ENCODE measurements around the gene UBE3C. TPM values are rescaled to one million over a fixed set of nuclear protein-coding genes. Genes with fewer than 3 reads are reported as not detected.
A peak's percentile ranks its signal among the peaks of the same experiment; 100 is the strongest.

The UBE3C gene
- total RNA-seq, 1 experiment from 2014 or later = 87.6 TPM

DNA sequence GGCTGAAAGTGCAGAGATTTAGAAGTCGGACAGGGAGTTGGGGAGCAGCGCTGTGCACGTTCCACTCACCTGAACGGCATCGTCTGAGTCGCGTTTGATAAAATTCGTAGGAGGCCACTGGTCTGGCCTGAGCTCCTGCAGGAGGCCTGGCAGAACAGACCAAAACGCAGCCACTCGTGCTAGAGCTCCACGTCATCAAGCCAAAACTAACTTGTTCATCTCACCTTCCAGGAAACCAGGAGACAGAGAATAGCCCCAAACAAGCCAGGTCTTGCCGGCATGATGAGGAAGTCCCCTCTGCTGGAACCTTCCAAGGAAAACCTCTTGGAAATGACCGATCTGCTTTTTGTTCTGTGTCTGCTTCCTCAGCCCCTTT is 154.7 kb downstream of the UBE3C start:
- CTCF ChIA-PET = interaction anchor here (0.6 kb wide), 1 partner anchor 182 kb away, joined by 3 read pairs; no protein-coding TSS in a partner anchor
- Histone ChIP-seq H3K4me3 (ENCODE audit: low read depth in 2 of 2, low read length in 2 of 2) (no peak overlapping the region), H3K4me1 (ENCODE audit: control insufficient read depth, insufficient read depth, low read length) (peaks cover 21% of the 10 kb centered on the region), H3K27ac (ENCODE audit: low read length) (peak overlapping the region; percentile 59), H3K27me3 (ENCODE audit: control insufficient read depth, insufficient read depth, low read length) (no peaks in the 10 kb centered on the region), H3K36me3 (ENCODE audit: control insufficient read depth, insufficient read depth, low read length) (no peaks in the 10 kb centered on the region), H3K9me3 (ENCODE audit: control insufficient read depth, insufficient read depth, low read depth, low read length) (peaks cover 4% of the 10 kb centered on the region; the same call in 1 of the 2 replicates)
- in situ Hi-C loops (cut with HindIII; ENCODE audit: low pct_unique_long_range_greater_than_20kb, low sequenced_read_pairs) = no loop called here
- intact Hi-C loops (cut with micrococcal nuclease; ENCODE audit: unreplicated experiment) = no loop called here
- ATAC-seq = no peak
- TF ChIP-seq, protein P1, sequence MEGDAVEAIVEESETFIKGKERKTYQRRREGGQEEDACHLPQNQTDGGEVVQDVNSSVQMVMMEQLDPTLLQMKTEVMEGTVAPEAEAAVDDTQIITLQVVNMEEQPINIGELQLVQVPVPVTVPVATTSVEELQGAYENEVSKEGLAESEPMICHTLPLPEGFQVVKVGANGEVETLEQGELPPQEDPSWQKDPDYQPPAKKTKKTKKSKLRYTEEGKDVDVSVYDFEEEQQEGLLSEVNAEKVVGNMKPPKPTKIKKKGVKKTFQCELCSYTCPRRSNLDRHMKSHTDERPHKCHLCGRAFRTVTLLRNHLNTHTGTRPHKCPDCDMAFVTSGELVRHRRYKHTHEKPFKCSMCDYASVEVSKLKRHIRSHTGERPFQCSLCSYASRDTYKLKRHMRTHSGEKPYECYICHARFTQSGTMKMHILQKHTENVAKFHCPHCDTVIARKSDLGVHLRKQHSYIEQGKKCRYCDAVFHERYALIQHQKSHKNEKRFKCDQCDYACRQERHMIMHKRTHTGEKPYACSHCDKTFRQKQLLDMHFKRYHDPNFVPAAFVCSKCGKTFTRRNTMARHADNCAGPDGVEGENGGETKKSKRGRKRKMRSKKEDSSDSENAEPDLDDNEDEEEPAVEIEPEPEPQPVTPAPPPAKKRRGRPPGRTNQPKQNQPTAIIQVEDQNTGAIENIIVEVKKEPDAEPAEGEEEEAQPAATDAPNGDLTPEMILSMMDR (IDR thresholded peaks at IDR 0.05) = no peak
- no peak for TF ChIP-seq POLR2AphosphoS5 (IDR thresholded peaks at IDR 0.05; ENCODE audit: low read depth, low read length)
- no peak for TF ChIP-seq SIN3A (IDR thresholded peaks at IDR 0.05; ENCODE audit: borderline replicate concordance, insufficient read depth, low read depth, low read length)
- TF ChIP-seq, protein P2, sequence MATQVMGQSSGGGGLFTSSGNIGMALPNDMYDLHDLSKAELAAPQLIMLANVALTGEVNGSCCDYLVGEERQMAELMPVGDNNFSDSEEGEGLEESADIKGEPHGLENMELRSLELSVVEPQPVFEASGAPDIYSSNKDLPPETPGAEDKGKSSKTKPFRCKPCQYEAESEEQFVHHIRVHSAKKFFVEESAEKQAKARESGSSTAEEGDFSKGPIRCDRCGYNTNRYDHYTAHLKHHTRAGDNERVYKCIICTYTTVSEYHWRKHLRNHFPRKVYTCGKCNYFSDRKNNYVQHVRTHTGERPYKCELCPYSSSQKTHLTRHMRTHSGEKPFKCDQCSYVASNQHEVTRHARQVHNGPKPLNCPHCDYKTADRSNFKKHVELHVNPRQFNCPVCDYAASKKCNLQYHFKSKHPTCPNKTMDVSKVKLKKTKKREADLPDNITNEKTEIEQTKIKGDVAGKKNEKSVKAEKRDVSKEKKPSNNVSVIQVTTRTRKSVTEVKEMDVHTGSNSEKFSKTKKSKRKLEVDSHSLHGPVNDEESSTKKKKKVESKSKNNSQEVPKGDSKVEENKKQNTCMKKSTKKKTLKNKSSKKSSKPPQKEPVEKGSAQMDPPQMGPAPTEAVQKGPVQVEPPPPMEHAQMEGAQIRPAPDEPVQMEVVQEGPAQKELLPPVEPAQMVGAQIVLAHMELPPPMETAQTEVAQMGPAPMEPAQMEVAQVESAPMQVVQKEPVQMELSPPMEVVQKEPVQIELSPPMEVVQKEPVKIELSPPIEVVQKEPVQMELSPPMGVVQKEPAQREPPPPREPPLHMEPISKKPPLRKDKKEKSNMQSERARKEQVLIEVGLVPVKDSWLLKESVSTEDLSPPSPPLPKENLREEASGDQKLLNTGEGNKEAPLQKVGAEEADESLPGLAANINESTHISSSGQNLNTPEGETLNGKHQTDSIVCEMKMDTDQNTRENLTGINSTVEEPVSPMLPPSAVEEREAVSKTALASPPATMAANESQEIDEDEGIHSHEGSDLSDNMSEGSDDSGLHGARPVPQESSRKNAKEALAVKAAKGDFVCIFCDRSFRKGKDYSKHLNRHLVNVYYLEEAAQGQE (IDR thresholded peaks at IDR 0.05; ENCODE audit: insufficient read depth in 1 of 2, low read depth in 2 of 2, low read length in 1 of 2) = no peak
- TF ChIP-seq TCF7L2 (IDR thresholded peaks at IDR 0.05; ENCODE audit: low read depth, low read length) = no peak
- no TSS peak for BruUV-seq (replicated peaks)
- DNase-seq (ENCODE audit: low read depth, low spot score) = no peak
- POLR2A ChIA-PET = no interaction called here

DNA sequence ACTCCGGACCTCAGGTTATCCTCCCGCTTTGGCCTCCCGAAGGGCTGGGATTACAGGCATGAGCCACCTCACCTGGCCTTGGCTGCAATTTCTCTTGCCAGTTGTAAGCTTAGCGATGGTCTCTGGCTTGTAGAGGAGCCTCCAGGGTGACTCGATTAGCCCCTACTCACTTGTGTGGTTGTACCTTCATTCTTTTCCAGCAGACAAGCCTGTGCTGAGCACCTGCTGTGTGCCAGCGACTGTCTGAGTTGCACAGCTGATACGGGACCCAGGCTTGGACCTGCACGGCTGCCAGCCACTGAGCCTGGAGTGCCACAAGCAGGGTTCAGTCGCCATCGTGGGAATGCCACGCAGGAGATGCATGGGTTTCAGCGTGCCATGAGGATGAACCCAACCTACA is 156.0 kb downstream of the UBE3C start:
- in situ Hi-C loops (cut with HindIII; ENCODE audit: low pct_unique_long_range_greater_than_20kb, low sequenced_read_pairs) = no loop called here
- intact Hi-C loops (cut with micrococcal nuclease; ENCODE audit: unreplicated experiment) = no loop called here
- no peak for TF ChIP-seq POLR2AphosphoS5 (IDR thresholded peaks at IDR 0.05; ENCODE audit: low read depth, low read length)
- TF ChIP-seq, protein P1 (IDR thresholded peaks at IDR 0.05) = no peak
- no peak for TF ChIP-seq TCF7L2 (IDR thresholded peaks at IDR 0.05; ENCODE audit: low read depth, low read length)
- TF ChIP-seq SIN3A (IDR thresholded peaks at IDR 0.05; ENCODE audit: borderline replicate concordance, insufficient read depth, low read depth, low read length) = no peak
- TF ChIP-seq, protein P2 (IDR thresholded peaks at IDR 0.05; ENCODE audit: insufficient read depth in 1 of 2, low read depth in 2 of 2, low read length in 1 of 2) = no peak
- CTCF ChIA-PET = no interaction called here
- Histone ChIP-seq H3K4me1 (ENCODE audit: control insufficient read depth, insufficient read depth, low read length) (peaks cover 12% of the 10 kb centered on the region), H3K27me3 (ENCODE audit: control insufficient read depth, insufficient read depth, low read length) (no peaks in the 10 kb centered on the region), H3K4me3 (ENCODE audit: low read depth in 2 of 2, low read length in 2 of 2) (no peak overlapping the region), H3K36me3 (ENCODE audit: control insufficient read depth, insufficient read depth, low read length) (no peaks in the 10 kb centered on the region), H3K9me3 (ENCODE audit: control insufficient read depth, insufficient read depth, low read depth, low read length) (no peaks in the 10 kb centered on the region), H3K27ac (ENCODE audit: low read length) (no peak overlapping the region)
- POLR2A ChIA-PET = interaction anchor here (0.7 kb wide), 2 partner anchors 8 to 25 kb away, joined by 5 to 8 read pairs; no protein-coding TSS in a partner anchor
- no peak for ATAC-seq
- DNase-seq (ENCODE audit: low read depth, low spot score) = no peak
- BruUV-seq (replicated peaks) = no TSS peak

All from Panc1 (cell line).